ENCODE results near the gene TP53AIP1.
A peak's percentile ranks its signal among the peaks of the same experiment; 100 is the strongest.

TP53AIP1 gene, protein sequence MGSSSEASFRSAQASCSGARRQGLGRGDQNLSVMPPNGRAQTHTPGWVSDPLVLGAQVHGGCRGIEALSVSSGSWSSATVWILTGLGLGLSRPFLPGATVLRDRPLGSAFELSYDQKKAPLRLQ

GRCh38 chr11:128942817-128943427, at the start of gene TP53AIP1:
Gene TP53AIP1, minus strand, starts transcription at chr11:128942871. Its CDS starts 5,053 bp downstream, at chr11:128937818.
- no peak for DNase-seq

GRCh38 chr11:128988242-128988970, 45.7 kb upstream of the TP53AIP1 start:
- no peak for DNase-seq

DNA sequence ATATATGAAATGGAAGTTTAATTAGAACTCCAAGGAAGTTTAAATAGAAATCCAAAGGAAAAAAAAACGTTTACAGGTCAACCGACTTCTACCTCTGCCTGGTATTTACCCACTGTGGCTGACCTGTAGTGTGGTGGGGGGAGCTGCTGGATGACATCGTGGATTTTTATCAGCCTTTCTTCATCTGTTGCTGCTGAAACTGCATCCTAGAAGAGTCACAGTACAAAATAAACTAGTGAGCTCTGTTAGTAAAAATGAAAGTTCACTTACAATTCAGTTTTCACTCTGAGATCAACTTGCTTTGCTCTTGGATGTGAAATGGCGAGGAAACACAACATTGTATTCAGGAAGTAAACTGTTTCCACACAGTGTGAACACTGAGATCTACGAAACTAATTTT, 43.2 kb upstream of the TP53AIP1 start:
- DNase-seq, result no peak

DNA sequence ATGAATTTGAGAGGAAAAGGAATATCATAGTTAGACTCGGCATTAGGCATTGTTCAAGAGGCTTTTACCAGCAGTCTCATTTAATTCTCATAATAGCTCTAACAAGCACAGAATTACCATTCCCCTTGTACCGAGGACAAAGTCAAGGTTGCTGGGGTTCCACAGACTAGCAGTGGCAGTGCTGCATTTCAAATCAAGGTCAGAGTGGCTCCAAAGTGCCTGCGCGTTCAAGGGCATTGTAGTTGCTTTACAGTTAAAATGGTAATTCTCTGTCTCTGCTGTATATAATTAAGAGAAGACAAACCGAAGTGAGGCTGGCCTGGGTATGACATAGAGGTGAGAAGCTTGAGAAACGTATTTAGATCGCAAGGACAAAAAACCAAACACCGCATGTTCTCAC, 40.4 kb upstream of the TP53AIP1 start:
- no peak for DNase-seq

- no peak for DNase-seq
Observed at GRCh38 chr11:128981254-128981653, 38.6 kb upstream of the TP53AIP1 start.

DNA sequence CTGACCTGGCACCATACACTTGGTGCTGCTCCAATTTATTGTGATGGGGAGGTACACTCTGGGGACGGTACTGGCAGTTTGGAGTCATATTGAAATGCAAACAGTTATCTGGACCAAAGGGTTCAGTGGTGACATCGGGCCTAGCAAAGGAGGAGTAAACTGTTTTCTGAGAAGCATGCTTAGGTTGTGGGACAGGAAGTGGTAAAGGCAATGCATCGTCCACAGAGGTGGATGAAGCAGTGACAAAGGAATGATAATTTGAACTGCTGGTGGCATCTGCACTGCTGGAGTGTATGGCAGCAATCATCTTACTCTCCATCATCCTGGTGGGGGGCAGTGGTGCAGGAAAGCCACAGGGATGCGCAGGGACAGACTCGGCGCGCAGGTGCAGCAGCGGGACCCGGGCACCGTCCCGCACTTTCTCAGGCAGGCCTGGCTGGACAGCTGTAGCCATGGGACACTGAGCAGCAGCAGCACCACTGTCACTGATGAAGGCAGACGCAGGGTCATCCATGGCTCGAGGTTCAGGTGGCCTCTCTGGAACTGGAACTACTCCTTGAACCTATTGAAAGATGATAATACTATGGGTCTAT, 28.0 kb upstream of the TP53AIP1 start:
- DNase-seq, result no peak

- no peak for DNase-seq
Observed at GRCh38 chr11:128968916-128969315, 26.2 kb upstream of the TP53AIP1 start.

DNA sequence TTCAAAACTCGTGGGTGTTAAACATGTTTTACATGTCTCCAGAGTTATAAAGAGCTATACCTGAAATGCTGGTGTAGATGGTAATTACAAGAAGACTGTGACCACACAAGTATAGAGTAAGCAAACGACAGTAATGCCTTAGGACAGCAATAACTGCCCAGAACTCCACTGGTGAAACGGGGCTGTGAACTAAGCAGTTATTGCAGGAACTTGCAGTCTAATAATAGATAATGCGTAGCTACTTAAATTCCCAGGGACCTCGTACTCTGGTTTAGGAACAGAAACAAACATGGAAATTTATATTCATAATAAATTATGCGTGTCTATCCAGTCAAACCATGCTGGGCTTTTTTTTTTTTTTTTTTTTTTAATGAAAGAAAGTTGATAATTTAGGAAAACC, 24.9 kb upstream of the TP53AIP1 start:
- no peak for DNase-seq

- no peak for DNase-seq
Observed at GRCh38 chr11:128965485-128965884, 22.8 kb upstream of the TP53AIP1 start.

- no peak for DNase-seq
Observed at GRCh38 chr11:128964463-128964930, 21.8 kb upstream of the TP53AIP1 start.

GRCh38 chr11:128963744-128964325, 21.2 kb upstream of the TP53AIP1 start:
- no peak for DNase-seq

GRCh38 chr11:128962896-128963295, 20.2 kb upstream of the TP53AIP1 start:
- no peak for DNase-seq

GRCh38 chr11:128961645-128962044, 19.0 kb upstream of the TP53AIP1 start:
- DNase-seq, result no peak

DNA sequence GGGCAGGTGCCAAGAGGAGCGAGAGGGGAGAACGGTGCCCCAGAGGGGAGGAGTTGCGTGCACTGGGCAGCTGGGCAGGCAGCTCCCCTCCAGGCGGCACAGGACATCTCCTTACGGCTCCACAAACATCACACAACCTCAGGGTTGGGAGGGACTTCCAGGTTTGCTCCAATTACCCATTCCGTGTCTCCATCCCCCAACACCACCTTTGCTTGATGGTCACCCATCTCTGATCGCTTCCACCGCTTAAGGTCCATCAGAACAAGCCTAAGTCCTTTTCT, 14.5 kb upstream of the TP53AIP1 start:
- no peak for DNase-seq

- DNase-seq, result peak; percentile 51
Observed at GRCh38 chr11:128956401-128957201, 13.9 kb upstream of the TP53AIP1 start.

DNA sequence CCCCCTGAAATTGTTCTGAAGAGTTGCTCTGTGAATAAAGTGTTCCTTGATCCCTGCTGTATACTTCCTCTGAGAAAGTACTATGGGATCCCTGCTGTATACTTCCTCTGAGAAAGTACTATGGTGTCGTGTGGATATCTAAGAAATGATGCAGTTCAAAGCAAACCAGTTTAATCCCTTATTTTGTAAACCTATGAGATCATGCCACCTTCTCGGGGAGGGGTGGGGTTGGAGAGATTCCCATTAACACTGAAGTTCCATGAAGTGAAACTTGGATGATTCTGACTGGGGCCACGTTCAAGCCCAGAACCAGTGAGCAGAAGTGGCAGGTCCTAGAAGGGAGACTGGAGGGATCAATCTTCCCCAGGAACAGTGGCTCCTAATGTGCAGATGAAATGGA, 13.0 kb upstream of the TP53AIP1 start:
- DNase-seq, result no peak

GRCh38 chr11:128953151-128953550, 10.5 kb upstream of the TP53AIP1 start:
- no peak for DNase-seq

GRCh38 chr11:128949791-128950454, 7.3 kb upstream of the TP53AIP1 start:
- DNase-seq, result no peak

- no peak for DNase-seq
Observed at GRCh38 chr11:128948583-128948982, 5.9 kb upstream of the TP53AIP1 start.

- no peak for DNase-seq
Observed at GRCh38 chr11:128947773-128948172, 5.1 kb upstream of the TP53AIP1 start.

- DNase-seq, result no peak
Observed at GRCh38 chr11:128946648-128947047, 4.0 kb upstream of the TP53AIP1 start.

DNA sequence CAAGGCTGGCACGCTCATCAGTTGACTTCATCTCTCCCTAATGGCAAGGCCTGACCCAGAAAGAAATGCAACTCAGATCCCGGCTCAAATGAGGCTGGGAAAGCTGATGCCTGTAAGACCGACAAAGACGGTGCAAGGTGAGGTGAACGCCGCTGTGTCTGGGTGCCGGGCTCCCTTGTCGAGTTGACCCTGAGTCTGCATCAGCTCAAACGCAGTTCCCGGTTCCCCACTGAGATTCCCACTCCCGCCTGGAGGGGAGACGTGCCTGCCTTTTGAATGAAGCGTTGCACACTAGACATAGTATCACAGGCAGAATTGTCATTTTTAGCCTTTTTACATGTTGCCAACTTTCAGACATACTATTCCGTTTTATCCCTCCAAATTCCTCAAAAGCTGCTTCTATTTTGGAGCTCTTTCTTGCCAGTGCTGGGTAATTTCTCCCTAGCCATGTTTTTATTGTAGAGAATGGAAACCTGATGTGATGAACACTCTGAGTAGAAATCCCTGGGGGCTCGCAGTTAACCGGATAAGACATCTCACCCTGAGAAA, 831 bp upstream of the TP53AIP1 start:
- DNase-seq, result no peak
